Ishikawa (cell line): Measurements from ENCODE around the gene LRFN4.

ENCODE experiments used
- CEBPB ChIP-seq: IDR thresholded peaks from 2 replicates; pipeline ENCODE4 v1.6.1; 2012
- CREB1 ChIP-seq: IDR thresholded peaks from 2 replicates; pipeline ENCODE4 v1.6.1; 2012; ENCODE audit warnings: low read depth
- EGR1 ChIP-seq: IDR thresholded peaks from 2 replicates; pipeline ENCODE4 v1.6.1; 2012
- EP300 ChIP-seq: IDR thresholded peaks from 2 replicates; pipeline ENCODE4 v1.6.1; 2012; ENCODE audit warnings: borderline replicate concordance
- FOXM1 ChIP-seq: IDR thresholded peaks from 2 replicates; pipeline ENCODE4 v1.6.1; 2012; ENCODE audit warnings: low read depth, borderline replicate concordance
- NFIC ChIP-seq: IDR thresholded peaks from 2 replicates; pipeline ENCODE4 v1.6.1; 2012
- RAD21 ChIP-seq: IDR thresholded peaks from 2 replicates; pipeline ENCODE4 v1.6.1; 2012; ENCODE audit warnings: low read depth
- TAF1 ChIP-seq: IDR thresholded peaks from 2 replicates; pipeline ENCODE4 v1.6.1; 2012; ENCODE audit warnings: low read depth, mild to moderate bottlenecking
- TCF12 ChIP-seq: IDR thresholded peaks from 2 replicates; pipeline ENCODE4 v1.6.1; 2012; ENCODE audit warnings: low read depth
- TEAD4 ChIP-seq: IDR thresholded peaks from 2 replicates; pipeline ENCODE4 v1.6.1; 2012
- YY1 ChIP-seq: IDR thresholded peaks from 2 replicates; pipeline ENCODE4 v1.6.1; 2012; ENCODE audit warnings: low read depth
- ZBTB7A ChIP-seq: IDR thresholded peaks from 2 replicates; pipeline ENCODE4 v1.6.1; 2012; ENCODE audit warnings: low read depth
- TF ChIP-seq, protein P1 (sequence below): IDR thresholded peaks from 2 replicates; pipeline ENCODE4 v1.6.1; 2012; ENCODE audit warnings: low read depth, mild to moderate bottlenecking
- TF ChIP-seq, protein P2 (sequence below): IDR thresholded peaks from 2 replicates; pipeline ENCODE4 v1.6.1; 2012
- TF ChIP-seq, protein P3 (sequence below): IDR thresholded peaks from 2 replicates; pipeline ENCODE4 v1.6.1; 2012

LRFN4 gene

DNA sequence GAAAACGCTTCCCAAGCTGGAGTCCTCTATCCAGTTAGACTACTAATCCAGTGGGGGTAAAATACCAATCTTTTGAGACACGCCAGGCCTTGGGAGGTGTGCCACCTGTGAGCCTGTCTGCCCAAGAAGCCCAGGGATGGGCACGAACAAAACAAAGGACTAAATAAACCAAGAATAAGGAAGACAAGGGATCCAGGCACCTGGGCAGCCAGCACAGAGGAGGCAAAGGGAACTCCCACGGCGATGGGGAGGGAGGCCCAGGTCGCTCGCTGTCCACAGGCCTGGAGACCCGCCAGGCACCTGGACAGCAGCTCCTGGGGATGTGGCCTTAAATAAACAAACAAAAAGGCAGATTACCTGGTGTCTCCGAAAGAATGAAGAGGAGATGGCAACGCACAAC lies 31.4 kb downstream of the LRFN4 start:
- TF ChIP-seq EP300: no peak
- TF ChIP-seq, protein P1, sequence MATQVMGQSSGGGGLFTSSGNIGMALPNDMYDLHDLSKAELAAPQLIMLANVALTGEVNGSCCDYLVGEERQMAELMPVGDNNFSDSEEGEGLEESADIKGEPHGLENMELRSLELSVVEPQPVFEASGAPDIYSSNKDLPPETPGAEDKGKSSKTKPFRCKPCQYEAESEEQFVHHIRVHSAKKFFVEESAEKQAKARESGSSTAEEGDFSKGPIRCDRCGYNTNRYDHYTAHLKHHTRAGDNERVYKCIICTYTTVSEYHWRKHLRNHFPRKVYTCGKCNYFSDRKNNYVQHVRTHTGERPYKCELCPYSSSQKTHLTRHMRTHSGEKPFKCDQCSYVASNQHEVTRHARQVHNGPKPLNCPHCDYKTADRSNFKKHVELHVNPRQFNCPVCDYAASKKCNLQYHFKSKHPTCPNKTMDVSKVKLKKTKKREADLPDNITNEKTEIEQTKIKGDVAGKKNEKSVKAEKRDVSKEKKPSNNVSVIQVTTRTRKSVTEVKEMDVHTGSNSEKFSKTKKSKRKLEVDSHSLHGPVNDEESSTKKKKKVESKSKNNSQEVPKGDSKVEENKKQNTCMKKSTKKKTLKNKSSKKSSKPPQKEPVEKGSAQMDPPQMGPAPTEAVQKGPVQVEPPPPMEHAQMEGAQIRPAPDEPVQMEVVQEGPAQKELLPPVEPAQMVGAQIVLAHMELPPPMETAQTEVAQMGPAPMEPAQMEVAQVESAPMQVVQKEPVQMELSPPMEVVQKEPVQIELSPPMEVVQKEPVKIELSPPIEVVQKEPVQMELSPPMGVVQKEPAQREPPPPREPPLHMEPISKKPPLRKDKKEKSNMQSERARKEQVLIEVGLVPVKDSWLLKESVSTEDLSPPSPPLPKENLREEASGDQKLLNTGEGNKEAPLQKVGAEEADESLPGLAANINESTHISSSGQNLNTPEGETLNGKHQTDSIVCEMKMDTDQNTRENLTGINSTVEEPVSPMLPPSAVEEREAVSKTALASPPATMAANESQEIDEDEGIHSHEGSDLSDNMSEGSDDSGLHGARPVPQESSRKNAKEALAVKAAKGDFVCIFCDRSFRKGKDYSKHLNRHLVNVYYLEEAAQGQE: no peak

DNA sequence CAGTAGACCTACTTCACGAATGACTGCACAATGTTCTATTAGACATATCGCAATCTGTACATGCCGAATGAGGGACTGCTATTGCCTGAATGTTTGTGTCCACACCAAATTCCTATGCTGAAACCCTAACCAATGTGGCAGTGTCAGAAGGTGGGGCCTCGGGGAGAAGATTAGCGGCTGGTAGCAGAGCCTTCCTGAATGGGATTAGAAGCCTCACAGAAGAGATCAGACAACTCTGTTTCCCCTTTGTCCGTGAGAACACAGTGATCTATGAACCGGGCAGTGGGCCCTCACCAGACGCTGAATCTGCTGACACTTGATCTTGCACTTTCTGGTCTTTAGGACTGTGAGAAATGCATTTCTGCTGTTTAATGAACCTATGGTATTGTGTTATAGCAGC lies 33.1 kb downstream of the LRFN4 start:
- TF ChIP-seq, protein P2, sequence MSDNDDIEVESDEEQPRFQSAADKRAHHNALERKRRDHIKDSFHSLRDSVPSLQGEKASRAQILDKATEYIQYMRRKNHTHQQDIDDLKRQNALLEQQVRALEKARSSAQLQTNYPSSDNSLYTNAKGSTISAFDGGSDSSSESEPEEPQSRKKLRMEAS: no peak
- no peak for TF ChIP-seq FOXM1
- TF ChIP-seq TCF12: peak; percentile 59; the same call in 1 of the 2 replicates
- peak; percentile 76 for TF ChIP-seq EP300
- TF ChIP-seq TEAD4: peak; percentile 69

DNA sequence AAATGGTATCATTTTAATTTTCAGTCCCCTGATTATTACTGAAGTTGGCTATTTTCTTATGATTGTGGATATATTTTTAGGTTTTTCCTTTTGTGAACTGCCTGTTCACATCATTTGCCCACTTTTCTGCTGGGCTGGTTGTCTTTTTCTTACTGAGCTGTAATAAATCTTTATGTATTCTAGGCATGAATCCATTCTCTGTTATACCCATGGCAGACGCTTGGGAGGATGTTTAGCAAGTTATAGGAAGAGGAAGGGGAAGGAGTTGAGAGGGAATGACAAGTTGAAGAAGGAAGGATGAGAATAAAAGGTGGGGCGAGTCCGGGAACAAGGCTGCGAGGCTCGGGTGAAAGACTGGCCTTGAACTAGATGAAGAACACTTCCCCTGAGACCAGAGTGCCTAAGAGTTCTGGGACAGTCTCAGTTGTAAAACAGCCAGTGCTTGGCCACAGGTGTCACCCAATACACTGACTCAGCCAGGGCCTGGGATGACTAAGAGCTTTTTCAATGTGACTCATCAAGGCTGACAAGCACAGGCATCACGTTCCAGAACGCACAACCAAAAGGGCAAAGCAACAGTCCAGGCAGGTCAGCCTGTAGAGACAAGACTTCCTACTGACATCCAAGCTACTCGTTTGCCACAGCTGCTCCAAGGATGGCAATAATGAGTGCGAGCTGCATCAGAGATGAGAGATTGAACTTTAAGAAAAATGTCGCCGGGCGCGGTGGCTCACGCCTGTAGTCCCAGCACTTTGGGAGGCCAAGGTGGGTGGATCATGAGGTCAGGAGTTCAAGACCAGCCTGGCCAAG lies 35.2 kb downstream of the LRFN4 start:
- TF ChIP-seq RAD21: no peak
- TF ChIP-seq TEAD4: no peak
- no peak for TF ChIP-seq ZBTB7A
- no peak for TF ChIP-seq EGR1
- TF ChIP-seq CEBPB: no peak
- TF ChIP-seq NFIC: peak; percentile 19; the same call in 1 of the 2 replicates
- TF ChIP-seq, protein P2: peak; percentile 65
- peak; percentile 81 for TF ChIP-seq TCF12

DNA sequence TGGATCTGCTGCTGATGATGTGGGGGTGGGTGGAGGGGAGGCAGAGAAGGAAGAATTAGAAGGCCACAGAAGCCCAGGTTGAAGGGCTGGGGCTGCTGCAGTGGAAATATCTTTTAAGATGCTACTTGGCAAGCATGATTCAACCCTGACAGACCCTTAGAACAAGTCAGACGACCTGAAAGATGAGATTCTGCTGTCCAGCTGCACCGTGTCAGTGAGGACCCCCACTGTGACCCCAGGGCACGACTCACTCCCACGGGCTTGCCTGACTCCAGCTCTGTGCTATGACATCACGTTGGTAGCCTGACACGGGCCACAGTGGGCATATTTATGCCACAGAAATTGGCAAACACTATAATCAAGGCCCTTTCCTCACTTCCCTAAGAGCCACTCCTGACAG lies 36.0 kb downstream of the LRFN4 start:
- TF ChIP-seq, protein P3, sequence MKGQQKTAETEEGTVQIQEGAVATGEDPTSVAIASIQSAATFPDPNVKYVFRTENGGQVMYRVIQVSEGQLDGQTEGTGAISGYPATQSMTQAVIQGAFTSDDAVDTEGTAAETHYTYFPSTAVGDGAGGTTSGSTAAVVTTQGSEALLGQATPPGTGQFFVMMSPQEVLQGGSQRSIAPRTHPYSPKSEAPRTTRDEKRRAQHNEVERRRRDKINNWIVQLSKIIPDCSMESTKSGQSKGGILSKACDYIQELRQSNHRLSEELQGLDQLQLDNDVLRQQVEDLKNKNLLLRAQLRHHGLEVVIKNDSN: no peak

DNA sequence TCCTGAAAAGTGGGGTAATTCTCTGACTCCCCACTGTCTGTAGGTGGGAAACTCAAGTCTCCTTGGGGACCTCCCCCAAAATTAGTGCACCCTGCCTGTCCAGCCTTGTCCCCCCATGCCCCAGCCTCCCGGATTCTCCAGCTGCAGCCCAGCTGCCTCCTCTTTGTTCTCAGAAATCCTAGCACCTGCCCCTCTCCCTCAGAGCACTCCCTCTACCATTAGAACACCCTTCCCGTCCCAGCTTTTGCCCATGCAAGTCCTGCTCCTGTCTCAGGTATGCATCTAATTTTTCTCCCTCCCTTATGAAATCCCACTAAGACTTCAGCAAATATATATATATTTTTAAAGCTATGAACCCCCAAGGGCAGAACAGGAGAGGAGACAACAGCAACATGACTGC lies 37.3 kb downstream of the LRFN4 start:
- TF ChIP-seq, protein P1: no peak
- TF ChIP-seq TEAD4 (no peak), RAD21 (no peak), CREB1 (no peak), TCF12 (no peak), TAF1 (no peak), EGR1 (no peak), FOXM1 (no peak), YY1 (no peak), CEBPB (no peak), EP300 (no peak), NFIC (no peak), ZBTB7A (no peak)
- TF ChIP-seq, protein P3: no peak
- TF ChIP-seq, protein P2: no peak

DNA sequence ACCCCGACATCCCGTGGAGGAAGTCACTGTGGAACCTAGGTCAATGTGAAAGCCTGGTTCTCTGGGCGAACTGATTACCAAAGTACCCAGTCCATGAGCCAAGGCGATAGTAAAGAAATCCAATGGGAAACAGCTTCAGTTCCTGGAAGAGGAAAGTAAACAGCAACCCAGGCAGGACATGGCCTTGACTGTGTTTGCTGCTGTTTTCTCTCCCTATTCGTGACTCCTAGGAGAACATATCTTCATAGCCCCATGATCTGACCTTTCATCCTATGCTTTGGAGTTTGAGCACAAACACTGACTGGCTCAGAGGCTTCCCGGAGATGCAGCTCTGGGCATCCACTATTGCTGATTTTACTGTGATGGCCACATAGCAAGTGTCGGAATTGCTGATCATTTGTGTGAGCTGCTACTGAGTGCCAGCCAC lies 45.1 kb downstream of the LRFN4 start:
- TF ChIP-seq RAD21: no peak
- no peak for TF ChIP-seq CEBPB
- TF ChIP-seq EGR1: no peak
- TF ChIP-seq, protein P2: no peak
- TF ChIP-seq CREB1: no peak
- TF ChIP-seq, protein P1: no peak
- TF ChIP-seq TAF1: no peak
- TF ChIP-seq EP300: no peak
- TF ChIP-seq YY1: no peak
- TF ChIP-seq TEAD4: no peak
- TF ChIP-seq, protein P3: no peak
- no peak for TF ChIP-seq NFIC
- no peak for TF ChIP-seq TCF12
- TF ChIP-seq ZBTB7A: no peak
